K562 (cell line): ENCODE results near the gene PHF12. TPM values are rescaled to one million over a fixed set of nuclear protein-coding genes. Genes with fewer than 3 reads are reported as not detected.

Experiments
- ARID2 ChIP-seq: fragments of 450-650 bp; IDR thresholded peaks from 2 replicates; pipeline ENCODE4 v1.6.1; 2017; ENCODE audit warnings: antibody characterized with exemption, mild to moderate bottlenecking
- BACH1 ChIP-seq: fragments of 200-800 bp; sonication (Bioruptor generic); IDR thresholded peaks from 2 replicates; pipeline ENCODE4 v1.6.1; 2016; ENCODE audit warnings: missing genetic modification characterization, missing compliant biosample characterization
- FOXA3 ChIP-seq, 2 experiments: fragments of 450-650 bp in 1 of 2; sonication (generic) in 1 of 2; formaldehyde crosslinking; IDR thresholded peaks in 1 of 2; conservative IDR thresholded peaks in 1 of 2; 2 replicates each; pipeline versions ENCODE4 v1.4.0 to v1.8.0; 2020 to 2022; ENCODE audit warnings: mild to moderate bottlenecking in 2 of 2, missing genetic modification reagents in 1 of 2
- GTF2F1 ChIP-seq: IDR thresholded peaks from 2 replicates; pipeline ENCODE4 v1.6.1; 2011; ENCODE audit warnings: low read depth, low read length, improper control_type of control experiment
- L3MBTL2 ChIP-seq: fragments of 450-650 bp; IDR thresholded peaks from 2 replicates; pipeline ENCODE4 v1.6.1; 2016; ENCODE audit warnings: mild to moderate bottlenecking, moderate library complexity
- MTF1 ChIP-seq: fragments of 250-450 bp; sonication (Bioruptor Pico); IDR thresholded peaks from 2 replicates; pipeline ENCODE4 v1.9.0; 2021; ENCODE audit warnings: moderate library complexity, mild to moderate bottlenecking, inconsistent platforms, borderline replicate concordance
- SRSF1 ChIP-seq: fragments of 200-400 bp; formaldehyde crosslinking; IDR thresholded peaks from 2 replicates; pipeline ENCODE4 v1.6.1; 2017; ENCODE audit warnings: mild to moderate bottlenecking, low read depth, low read length, moderate library complexity
- ZBTB33 ChIP-seq: sonication (generic); formaldehyde crosslinking; IDR thresholded peaks from 2 replicates; pipeline ENCODE4 v1.8.1; 2023; ENCODE audit warnings: mild to moderate bottlenecking, missing genetic modification reagents
- ZNF592 ChIP-seq: fragments of 450-650 bp; IDR thresholded peaks from 2 replicates; pipeline ENCODE4 v1.6.1; 2017; ENCODE audit warnings: antibody characterized with exemption, mild to moderate bottlenecking
- ZNF696 ChIP-seq: fragments of 250-450 bp; sonication (Bioruptor Pico); conservative IDR thresholded peaks from 2 replicates; pipeline ENCODE4 v1.4.0; 2020; ENCODE audit warnings: mild to moderate bottlenecking, moderate library complexity
- ZNF77 ChIP-seq: fragments of 250-450 bp; sonication (Bioruptor Pico); IDR thresholded peaks from 2 replicates; pipeline ENCODE4 v1.5.0; 2020
- polyA plus RNA-seq, 8 experiments: library from polyadenylated mRNA; depleted of rRNA in 4 of 8; stranded (reverse) in 5 of 8; unstranded in 3 of 8; fragments of >200 nt; fragmentation: Nextera tagmentation in 2 of 8; fragmentation: Illumina TruSeq in 1 of 8; extraction: Ambion mirVana in 2 of 8; extraction: Trizol in 1 of 8; gene quantifications; 2 replicates each; pipeline versions ENCODE4 v1.2.1 to v1.2.3, GENCODE V29; 2011 to 2014; ENCODE audit warnings: inconsistent platforms in 1 of 8, missing spikeins in 1 of 8
- total RNA-seq, 7 experiments: library from RNA; depleted of rRNA in 6 of 7; stranded (reverse); fragments of >200 nt in 6 of 7; fragmentation: Illumina TruSeq in 2 of 7; extraction: Trizol in 2 of 7; gene quantifications; 2 replicates each; pipeline versions ENCODE4 v1.2.1 to v1.2.3, GENCODE V29; 2011 to 2021; ENCODE audit warnings: low replicate concordance in 1 of 7
- TF ChIP-seq, protein P1 (sequence below): sonication (generic); formaldehyde crosslinking; IDR thresholded peaks from 2 replicates; pipeline ENCODE4 v1.8.1; 2023; ENCODE audit warnings: mild to moderate bottlenecking, missing genetic modification reagents
- TF ChIP-seq, protein P2 (sequence below): fragments of 250-450 bp; sonication (Bioruptor Pico); IDR thresholded peaks from 2 replicates; pipeline ENCODE4 v1.4.0; 2020

Gene PHF12
- total and polyA plus RNA-seq, 9 of the 15 experiments (the other 6 are each of a cell fraction or from before 2014, with no cell fraction given), result 0.82 to 31.3 (median 13.5) TPM

DNA sequence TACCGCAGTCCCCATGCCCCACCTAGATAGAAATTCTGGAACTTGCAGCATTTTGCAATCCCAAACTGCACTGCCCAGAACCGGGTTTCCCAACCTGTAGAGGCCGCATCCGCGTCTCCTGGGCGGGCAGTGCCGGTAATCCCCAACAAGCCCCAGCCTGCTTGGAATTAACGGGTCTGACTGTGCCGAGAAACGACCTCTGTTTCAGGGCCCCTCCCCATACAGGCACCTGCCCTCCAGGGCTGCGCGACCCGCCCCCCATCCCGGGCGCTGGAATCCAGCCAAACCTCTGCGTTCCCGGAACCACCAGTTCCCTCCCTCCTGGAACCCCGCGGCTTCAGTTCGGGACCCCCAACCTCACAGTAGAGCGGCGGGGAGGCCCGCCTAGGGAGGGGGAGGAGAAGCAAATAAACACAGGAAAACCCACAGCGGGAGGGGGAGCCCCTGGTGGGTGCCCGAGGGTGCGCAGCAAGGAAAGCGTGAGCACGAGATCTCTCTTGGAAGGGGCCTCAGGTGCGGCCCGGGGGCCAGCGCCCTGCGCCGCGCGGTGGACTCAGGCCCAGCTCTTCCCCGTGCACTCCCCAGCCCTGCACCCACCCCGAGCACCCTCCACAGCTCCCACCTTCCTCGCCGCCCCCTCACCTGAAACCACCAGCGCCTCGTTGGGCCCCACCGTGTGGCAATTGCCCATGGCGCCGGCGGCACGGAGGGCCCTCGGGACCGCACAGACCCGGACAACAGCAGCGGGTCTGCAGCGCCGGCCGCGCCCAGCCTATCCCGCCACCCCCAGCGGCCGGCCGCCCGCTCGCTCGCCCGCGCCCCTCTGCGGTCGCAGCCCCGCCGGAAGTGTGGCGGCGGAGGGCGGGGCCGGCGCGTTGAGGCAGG is 54.2 kb downstream of the PHF12 start, which contains the start of gene FLOT2 (continued):
- TF ChIP-seq ZBTB33 (peak; percentile 33; the same call in 1 of the 2 replicates), SRSF1 (0 out of 2 replicates have a peak, but pooled peaks have one; percentile 29), L3MBTL2 (peak; percentile 73), FOXA3 (CRISPR knock-in tag; conservative IDR thresholded peaks at IDR 0.05 in 1 of 2, IDR thresholded peaks at IDR 0.05 in 1 of 2) (no peak), GTF2F1 (no peak), ZNF77 (no peak; the same call in 1 of the 2 replicates), ZNF592 (peak; percentile 75), ARID2 (peak; percentile 24; the same call in 1 of the 2 replicates), BACH1 (tag) (no peak), ZNF696 (CRISPR knock-in tag) (no peak), MTF1 (CRISPR knock-in tag) (no peak)
- TF ChIP-seq, protein P1, sequence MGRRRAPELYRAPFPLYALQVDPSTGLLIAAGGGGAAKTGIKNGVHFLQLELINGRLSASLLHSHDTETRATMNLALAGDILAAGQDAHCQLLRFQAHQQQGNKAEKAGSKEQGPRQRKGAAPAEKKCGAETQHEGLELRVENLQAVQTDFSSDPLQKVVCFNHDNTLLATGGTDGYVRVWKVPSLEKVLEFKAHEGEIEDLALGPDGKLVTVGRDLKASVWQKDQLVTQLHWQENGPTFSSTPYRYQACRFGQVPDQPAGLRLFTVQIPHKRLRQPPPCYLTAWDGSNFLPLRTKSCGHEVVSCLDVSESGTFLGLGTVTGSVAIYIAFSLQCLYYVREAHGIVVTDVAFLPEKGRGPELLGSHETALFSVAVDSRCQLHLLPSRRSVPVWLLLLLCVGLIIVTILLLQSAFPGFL, result no peak
- TF ChIP-seq, protein P2, sequence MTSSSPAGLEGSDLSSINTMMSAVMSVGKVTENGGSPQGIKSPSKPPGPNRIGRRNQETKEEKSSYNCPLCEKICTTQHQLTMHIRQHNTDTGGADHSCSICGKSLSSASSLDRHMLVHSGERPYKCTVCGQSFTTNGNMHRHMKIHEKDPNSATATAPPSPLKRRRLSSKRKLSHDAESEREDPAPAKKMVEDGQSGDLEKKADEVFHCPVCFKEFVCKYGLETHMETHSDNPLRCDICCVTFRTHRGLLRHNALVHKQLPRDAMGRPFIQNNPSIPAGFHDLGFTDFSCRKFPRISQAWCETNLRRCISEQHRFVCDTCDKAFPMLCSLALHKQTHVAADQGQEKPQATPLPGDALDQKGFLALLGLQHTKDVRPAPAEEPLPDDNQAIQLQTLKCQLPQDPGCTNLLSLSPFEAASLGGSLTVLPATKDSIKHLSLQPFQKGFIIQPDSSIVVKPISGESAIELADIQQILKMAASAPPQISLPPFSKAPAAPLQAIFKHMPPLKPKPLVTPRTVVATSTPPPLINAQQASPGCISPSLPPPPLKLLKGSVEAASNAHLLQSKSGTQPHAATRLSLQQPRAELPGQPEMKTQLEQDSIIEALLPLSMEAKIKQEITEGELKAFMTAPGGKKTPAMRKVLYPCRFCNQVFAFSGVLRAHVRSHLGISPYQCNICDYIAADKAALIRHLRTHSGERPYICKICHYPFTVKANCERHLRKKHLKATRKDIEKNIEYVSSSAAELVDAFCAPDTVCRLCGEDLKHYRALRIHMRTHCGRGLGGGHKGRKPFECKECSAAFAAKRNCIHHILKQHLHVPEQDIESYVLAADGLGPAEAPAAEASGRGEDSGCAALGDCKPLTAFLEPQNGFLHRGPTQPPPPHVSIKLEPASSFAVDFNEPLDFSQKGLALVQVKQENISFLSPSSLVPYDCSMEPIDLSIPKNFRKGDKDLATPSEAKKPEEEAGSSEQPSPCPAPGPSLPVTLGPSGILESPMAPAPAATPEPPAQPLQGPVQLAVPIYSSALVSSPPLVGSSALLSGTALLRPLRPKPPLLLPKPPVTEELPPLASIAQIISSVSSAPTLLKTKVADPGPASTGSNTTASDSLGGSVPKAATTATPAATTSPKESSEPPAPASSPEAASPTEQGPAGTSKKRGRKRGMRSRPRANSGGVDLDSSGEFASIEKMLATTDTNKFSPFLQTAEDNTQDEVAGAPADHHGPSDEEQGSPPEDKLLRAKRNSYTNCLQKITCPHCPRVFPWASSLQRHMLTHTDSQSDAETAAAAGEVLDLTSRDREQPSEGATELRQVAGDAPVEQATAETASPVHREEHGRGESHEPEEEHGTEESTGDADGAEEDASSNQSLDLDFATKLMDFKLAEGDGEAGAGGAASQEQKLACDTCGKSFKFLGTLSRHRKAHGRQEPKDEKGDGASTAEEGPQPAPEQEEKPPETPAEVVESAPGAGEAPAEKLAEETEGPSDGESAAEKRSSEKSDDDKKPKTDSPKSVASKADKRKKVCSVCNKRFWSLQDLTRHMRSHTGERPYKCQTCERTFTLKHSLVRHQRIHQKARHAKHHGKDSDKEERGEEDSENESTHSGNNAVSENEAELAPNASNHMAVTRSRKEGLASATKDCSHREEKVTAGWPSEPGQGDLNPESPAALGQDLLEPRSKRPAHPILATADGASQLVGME (CRISPR knock-in tag), result peak; percentile 9; the same call in 1 of the 2 replicates
